ENCODE measurements around the gene FBXW10B.
"Not testable (repeated sequence)": the region's sequence is repeated elsewhere in the genome, so short reads cannot be mapped to it uniquely, and the experiment has no call there.

FBXW10B gene

GRCh38 chr17:15592960-15593359 is 26.5 kb downstream of the FBXW10B start:
- H3K14ac ChIP-seq (ENCODE audit: low read length in 2 of 2); H3K36me3 ChIP-seq (ENCODE audit: control insufficient read depth in 1 of 2, insufficient read depth in 2 of 2, low read depth in 1 of 2, low read length in 2 of 2); H3K4me1 ChIP-seq (ENCODE audit: control insufficient read depth, insufficient read depth, low read depth, low read length); H3K18ac ChIP-seq (ENCODE audit: low read depth in 1 of 2, low read length in 2 of 2); H2BK5ac ChIP-seq (ENCODE audit: low read depth, low read length, poor library complexity, severe bottlenecking); H2BK12ac ChIP-seq (ENCODE audit: low read length in 2 of 2); H3K79me1 ChIP-seq (replicated peaks; ENCODE audit: low read length, poor library complexity, severe bottlenecking); H3K27ac ChIP-seq (ENCODE audit: low read length, poor library complexity, severe bottlenecking); H4K8ac ChIP-seq (ENCODE audit: low read length); H2AFZ ChIP-seq (ENCODE audit: low read depth, low read length); H3K9me3 ChIP-seq (ENCODE audit: control insufficient read depth, low read length); H4K91ac ChIP-seq (ENCODE audit: low read length); H2AK5ac ChIP-seq (ENCODE audit: low read length, severe bottlenecking); H3K4me3 ChIP-seq (ENCODE audit: insufficient read depth in 1 of 2, low read depth in 1 of 2, low read length in 2 of 2); DNase-seq; H2BK15ac ChIP-seq (ENCODE audit: low read depth, poor library complexity, severe bottlenecking); H2BK120ac ChIP-seq (ENCODE audit: low read depth, low read length); H3K4ac ChIP-seq (ENCODE audit: low read depth in 1 of 2, low read length in 2 of 2); H3K9ac ChIP-seq (ENCODE audit: low read length); H3K23ac ChIP-seq (ENCODE audit: low read length in 2 of 2); H3K27me3 ChIP-seq (ENCODE audit: control insufficient read depth in 1 of 2, insufficient read depth in 1 of 2, low read length in 2 of 2); H3K4me2 ChIP-seq (ENCODE audit: low read length, poor library complexity, severe bottlenecking): not testable (repeated sequence)
- 96% methylated on average over 5 of the region's 8 CpGs for WGBS

GRCh38 chr17:15591986-15592385 is 27.5 kb downstream of the FBXW10B start:
- H3K9ac ChIP-seq (ENCODE audit: low read length); H4K8ac ChIP-seq (ENCODE audit: low read length); H4K91ac ChIP-seq (ENCODE audit: low read length); H2AK5ac ChIP-seq (ENCODE audit: low read length, severe bottlenecking); H3K4me1 ChIP-seq (ENCODE audit: control insufficient read depth, insufficient read depth, low read depth, low read length); H2BK12ac ChIP-seq (ENCODE audit: low read length in 2 of 2); DNase-seq; H3K14ac ChIP-seq (ENCODE audit: low read length in 2 of 2); H2BK120ac ChIP-seq (ENCODE audit: low read depth, low read length); H3K9me3 ChIP-seq (ENCODE audit: control insufficient read depth, low read length); H3K4me2 ChIP-seq (ENCODE audit: low read length, poor library complexity, severe bottlenecking); H3K18ac ChIP-seq (ENCODE audit: low read depth in 1 of 2, low read length in 2 of 2); H3K79me1 ChIP-seq (replicated peaks; ENCODE audit: low read length, poor library complexity, severe bottlenecking); H2BK15ac ChIP-seq (ENCODE audit: low read depth, poor library complexity, severe bottlenecking); H3K27me3 ChIP-seq (ENCODE audit: control insufficient read depth in 1 of 2, insufficient read depth in 1 of 2, low read length in 2 of 2); H3K4ac ChIP-seq (ENCODE audit: low read depth in 1 of 2, low read length in 2 of 2); H3K4me3 ChIP-seq (ENCODE audit: insufficient read depth in 1 of 2, low read depth in 1 of 2, low read length in 2 of 2); H3K36me3 ChIP-seq (ENCODE audit: control insufficient read depth in 1 of 2, insufficient read depth in 2 of 2, low read depth in 1 of 2, low read length in 2 of 2); H3K23ac ChIP-seq (ENCODE audit: low read length in 2 of 2); H2BK5ac ChIP-seq (ENCODE audit: low read depth, low read length, poor library complexity, severe bottlenecking); H2AFZ ChIP-seq (ENCODE audit: low read depth, low read length): not testable (repeated sequence)
- WGBS, result 96% methylated on average over 5 of the region's 5 CpGs
- peak overlapping the region; percentile 30 for H3K27ac ChIP-seq (ENCODE audit: low read length, poor library complexity, severe bottlenecking)

- not testable (repeated sequence) for H3K23ac ChIP-seq (ENCODE audit: low read length in 2 of 2); H2BK5ac ChIP-seq (ENCODE audit: low read depth, low read length, poor library complexity, severe bottlenecking); H3K9me3 ChIP-seq (ENCODE audit: control insufficient read depth, low read length); H4K8ac ChIP-seq (ENCODE audit: low read length); H3K36me3 ChIP-seq (ENCODE audit: control insufficient read depth in 1 of 2, insufficient read depth in 2 of 2, low read depth in 1 of 2, low read length in 2 of 2); H2BK15ac ChIP-seq (ENCODE audit: low read depth, poor library complexity, severe bottlenecking); H2BK12ac ChIP-seq (ENCODE audit: low read length in 2 of 2); H4K91ac ChIP-seq (ENCODE audit: low read length); H3K27me3 ChIP-seq (ENCODE audit: control insufficient read depth in 1 of 2, insufficient read depth in 1 of 2, low read length in 2 of 2); H3K4me2 ChIP-seq (ENCODE audit: low read length, poor library complexity, severe bottlenecking); H3K27ac ChIP-seq (ENCODE audit: low read length, poor library complexity, severe bottlenecking); H3K14ac ChIP-seq (ENCODE audit: low read length in 2 of 2); H3K79me1 ChIP-seq (replicated peaks; ENCODE audit: low read length, poor library complexity, severe bottlenecking); H3K4ac ChIP-seq (ENCODE audit: low read depth in 1 of 2, low read length in 2 of 2); H2AK5ac ChIP-seq (ENCODE audit: low read length, severe bottlenecking); DNase-seq; H3K4me3 ChIP-seq (ENCODE audit: insufficient read depth in 1 of 2, low read depth in 1 of 2, low read length in 2 of 2); H3K9ac ChIP-seq (ENCODE audit: low read length); H3K18ac ChIP-seq (ENCODE audit: low read depth in 1 of 2, low read length in 2 of 2); H3K4me1 ChIP-seq (ENCODE audit: control insufficient read depth, insufficient read depth, low read depth, low read length); H2AFZ ChIP-seq (ENCODE audit: low read depth, low read length); H2BK120ac ChIP-seq (ENCODE audit: low read depth, low read length)
- 100% methylated on average over 1 of the region's 1 CpG for WGBS
Measured at GRCh38 chr17:15590844-15591243, 28.7 kb downstream of the FBXW10B start.

- H3K27ac ChIP-seq (ENCODE audit: low read length, poor library complexity, severe bottlenecking); H2AK5ac ChIP-seq (ENCODE audit: low read length, severe bottlenecking); H3K14ac ChIP-seq (ENCODE audit: low read length in 2 of 2); H3K27me3 ChIP-seq (ENCODE audit: control insufficient read depth in 1 of 2, insufficient read depth in 1 of 2, low read length in 2 of 2); H3K9me3 ChIP-seq (ENCODE audit: control insufficient read depth, low read length); H3K4ac ChIP-seq (ENCODE audit: low read depth in 1 of 2, low read length in 2 of 2); H3K36me3 ChIP-seq (ENCODE audit: control insufficient read depth in 1 of 2, insufficient read depth in 2 of 2, low read depth in 1 of 2, low read length in 2 of 2); H3K4me3 ChIP-seq (ENCODE audit: insufficient read depth in 1 of 2, low read depth in 1 of 2, low read length in 2 of 2); H2BK15ac ChIP-seq (ENCODE audit: low read depth, poor library complexity, severe bottlenecking); H3K4me1 ChIP-seq (ENCODE audit: control insufficient read depth, insufficient read depth, low read depth, low read length); H3K18ac ChIP-seq (ENCODE audit: low read depth in 1 of 2, low read length in 2 of 2); H3K79me1 ChIP-seq (replicated peaks; ENCODE audit: low read length, poor library complexity, severe bottlenecking); H2BK120ac ChIP-seq (ENCODE audit: low read depth, low read length); H3K9ac ChIP-seq (ENCODE audit: low read length); H2AFZ ChIP-seq (ENCODE audit: low read depth, low read length); H2BK5ac ChIP-seq (ENCODE audit: low read depth, low read length, poor library complexity, severe bottlenecking); H4K8ac ChIP-seq (ENCODE audit: low read length); H2BK12ac ChIP-seq (ENCODE audit: low read length in 2 of 2); H3K23ac ChIP-seq (ENCODE audit: low read length in 2 of 2); DNase-seq; H3K4me2 ChIP-seq (ENCODE audit: low read length, poor library complexity, severe bottlenecking); H4K91ac ChIP-seq (ENCODE audit: low read length): not testable (repeated sequence)
- WGBS, result 76% methylated on average over 4 of the region's 17 CpGs
Measured at GRCh38 chr17:15589544-15590536, 29.7 kb downstream of the FBXW10B start.

Measured in mesenchymal stem cell (in vitro differentiated cells and primary cell).